K562 (cell line): Measurements from ENCODE around the gene CNIH1. TPM values are rescaled to one million over a fixed set of nuclear protein-coding genes. Genes with fewer than 3 reads are reported as not detected.

ENCODE experiments used
- ATAC-seq: fragments of 200-7000 bp; cut with Tn5 transposase; 3 replicates; pipeline ENCODE4 v1.9.1; 2020; ENCODE audit warnings: moderate library complexity
- BruUV-seq: library from RNA; stranded (reverse); fragments of 400-500 nt; replicated peaks from 2 replicates; lab custom pipeline; 2021; lab: Mats Ljungman, UMichigan
- CTCF ChIA-PET: fragments of 300-600 bp; formaldehyde crosslinking; extraction: SDS; loops from one replicate; lab custom pipeline; 2021; ENCODE audit warnings: low intra/inter-chr PET ratio; lab: Yijun Ruan, JAX
- POLR2A ChIA-PET: fragments of 300-600, 350-650 bp; sonication (Branson Sonifier 250); formaldehyde crosslinking; extraction: SDS; loops from one replicate; lab custom pipeline; 2021; ENCODE audit warnings: antibody characterized with exemption, inconsistent platforms; lab: Yijun Ruan, JAX
- DNase-seq, 4 experiments: peaks; one replicate each; pipeline versions ENCODE4 v3.0.0 to v3.0.0-alpha.2; 2011 to 2018; ENCODE audit warnings: low spot score in 3 of 4, mixed read lengths in 3 of 4; ENCODE audit errors: extremely low read depth in 1 of 4
- FAIRE-seq: peaks from 2 replicates; lab custom pipeline; 2011; peaks lifted over from hg19 to GRCh38; lab: Jason Lieb, UNC
- H2AFZ ChIP-seq: 2 replicates; pipeline ENCODE4 v1.6.0; 2011; ENCODE audit warnings: low read depth, low read length, control low read depth, inconsistent platforms
- H3K27ac ChIP-seq: fragments of 200-600 bp; 3 replicates; pipeline ENCODE4 v1.8.0; 2011; ENCODE audit warnings: low read depth, mild to moderate bottlenecking, control low read depth, inconsistent platforms, low read length, moderate library complexity, mixed read lengths; ENCODE audit errors: extremely low read depth
- H3K27me3 ChIP-seq, 2 experiments: fragments of 300-600 bp in 1 of 2; 2 replicates in 1 of 2; 3 replicates in 1 of 2; pipeline versions ENCODE4 v1.6.0 to v1.8.0; 2011; ENCODE audit warnings: inconsistent platforms in 2 of 2, low read length in 2 of 2, mild to moderate bottlenecking in 1 of 2, mixed read lengths in 1 of 2, moderate library complexity in 1 of 2; ENCODE audit not compliant: control insufficient read depth in 2 of 2, insufficient read depth in 2 of 2
- H3K36me3 ChIP-seq: fragments of 300-600 bp; 3 replicates; pipeline ENCODE4 v1.8.0; 2011; ENCODE audit warnings: mild to moderate bottlenecking, low read length, inconsistent platforms; ENCODE audit not compliant: control insufficient read depth, insufficient read depth
- H3K4me1 ChIP-seq, 2 experiments: fragments of 200-600 bp in 1 of 2; replicated peaks in 1 of 2; 2 replicates in 1 of 2; 3 replicates in 1 of 2; pipeline versions ENCODE4 v1.5.1 to v1.8.0; 2011; ENCODE audit warnings: inconsistent platforms in 2 of 2, low read length in 2 of 2, mild to moderate bottlenecking in 1 of 2, mixed read lengths in 1 of 2, moderate library complexity in 1 of 2; ENCODE audit not compliant: control insufficient read depth in 2 of 2, insufficient read depth in 2 of 2
- H3K4me2 ChIP-seq: 2 replicates; pipeline ENCODE4 v1.6.1; 2011; ENCODE audit warnings: low read length, control low read depth, inconsistent platforms, mixed read lengths; ENCODE audit not compliant: insufficient read depth
- H3K4me3 ChIP-seq: fragments of 200-600 bp; sonication (generic), shearing (Covaris generic); 2 replicates; pipeline ENCODE4 v1.5.1; 2016; ENCODE audit warnings: control low read depth, inconsistent platforms
- H3K79me2 ChIP-seq: fragments of 200-600 bp; 3 replicates; pipeline ENCODE4 v1.8.0; 2011; ENCODE audit warnings: low read length, inconsistent platforms; ENCODE audit not compliant: control insufficient read depth, insufficient read depth
- H3K9ac ChIP-seq, 2 experiments: 2 replicates each; pipeline versions ENCODE4 v1.6.0 to v1.6.1; 2011; ENCODE audit warnings: low read depth in 2 of 2, low read length in 2 of 2, control low read depth in 1 of 2, inconsistent platforms in 1 of 2, mild to moderate bottlenecking in 1 of 2, mixed read lengths in 1 of 2; ENCODE audit not compliant: insufficient read depth in 1 of 2
- H3K9me1 ChIP-seq: one replicate; pipeline ENCODE4 v1.6.0; 2011; ENCODE audit warnings: inconsistent platforms, mild to moderate bottlenecking, low read length, moderate library complexity; ENCODE audit not compliant: control insufficient read depth, insufficient read depth
- H3K9me3 ChIP-seq: replicated peaks from 2 replicates; pipeline ENCODE4 v1.5.1; 2011; ENCODE audit warnings: low read depth, low read length, inconsistent platforms; ENCODE audit not compliant: control insufficient read depth, insufficient read depth
- H4K20me1 ChIP-seq: replicated peaks from 2 replicates; pipeline ENCODE4 v1.6.1; 2011; ENCODE audit warnings: low read length, inconsistent platforms, mixed read lengths; ENCODE audit not compliant: control insufficient read depth, insufficient read depth
- KAT8 ChIP-seq: fragments of 450-650 bp; IDR thresholded peaks from 2 replicates; pipeline ENCODE4 v1.6.1; 2016; ENCODE audit warnings: low read depth, mild to moderate bottlenecking
- KDM5B ChIP-seq: fragments of 200-600 bp; sonication (generic); IDR thresholded peaks from 2 replicates; pipeline ENCODE4 v1.6.1; 2012; ENCODE audit warnings: low read depth, mild to moderate bottlenecking, moderate library complexity, low read length, control low read depth, inconsistent platforms; ENCODE audit not compliant: insufficient replicate concordance
- PPARD ChIP-seq: fragments of 250-450 bp; sonication (Bioruptor Pico); IDR thresholded peaks from 2 replicates; pipeline ENCODE4 v1.8.0; 2022; ENCODE audit warnings: inconsistent platforms, mild to moderate bottlenecking, moderate library complexity
- TRIM24 ChIP-seq, 2 experiments: fragments of 450-650 bp; IDR thresholded peaks; 2 replicates each; pipeline ENCODE4 v1.6.1; 2016
- ZFP30 ChIP-seq: fragments of 250-450 bp; sonication (Bioruptor Pico); IDR thresholded peaks from 2 replicates; pipeline ENCODE4 v1.8.0; 2022; ENCODE audit warnings: moderate library complexity, mild to moderate bottlenecking, inconsistent platforms, borderline replicate concordance
- ZNF395 ChIP-seq: fragments of 200-800 bp; sonication (Bioruptor generic); IDR thresholded peaks from 2 replicates; pipeline ENCODE4 v1.6.1; 2017; ENCODE audit warnings: missing genetic modification characterization, missing compliant biosample characterization
- ZNF668 ChIP-seq: fragments of 250-450 bp; sonication (Bioruptor Pico); IDR thresholded peaks from 2 replicates; pipeline ENCODE4 v1.8.0; 2022; ENCODE audit warnings: mild to moderate bottlenecking, inconsistent platforms
- WGBS: fragments of 100-300 bp; shearing (Covaris generic); methylation state at CpG from one replicate; pipeline ENCODE4 v1.1.6; 2016; ENCODE audit warnings: low coverage, mixed read lengths; ENCODE audit not compliant: insufficient coverage; ENCODE audit errors: missing lambda C conversion rate; 5-methylcytosine and 5-hydroxymethylcytosine counted together
- in situ Hi-C: fragments of 300-500 bp; cut with MboI; formaldehyde crosslinking; loops from 4 replicates; pipeline ENCODE4 v1.15.0; 2018; ENCODE audit warnings: inconsistent platforms, mixed read lengths
- intact Hi-C: fragments of 100-400 bp; cut with micrococcal nuclease; formaldehyde crosslinking; loops from 2 replicates; pipeline ENCODE4 v1.14.2; 2022
- polyA plus RNA-seq, 8 experiments: library from polyadenylated mRNA; depleted of rRNA in 4 of 8; stranded (reverse) in 5 of 8; unstranded in 3 of 8; fragments of >200 nt; fragmentation: Nextera tagmentation in 2 of 8; fragmentation: Illumina TruSeq in 1 of 8; extraction: Ambion mirVana in 2 of 8; extraction: Trizol in 1 of 8; gene quantifications; 2 replicates each; pipeline versions ENCODE4 v1.2.1 to v1.2.3, GENCODE V29; 2011 to 2014; ENCODE audit warnings: inconsistent platforms in 1 of 8, missing spikeins in 1 of 8
- total RNA-seq, 7 experiments: library from RNA; depleted of rRNA in 6 of 7; stranded (reverse); fragments of >200 nt in 6 of 7; fragmentation: Illumina TruSeq in 2 of 7; extraction: Trizol in 2 of 7; gene quantifications; 2 replicates each; pipeline versions ENCODE4 v1.2.1 to v1.2.3, GENCODE V29; 2011 to 2021; ENCODE audit warnings: low replicate concordance in 1 of 7

Gene CNIH1
- total and polyA plus RNA-seq, 9 of the 15 experiments (the other 6 are each of a cell fraction or from before 2014, with no cell fraction given), result 13.9 to 283 (median 77.3) TPM

- Histone ChIP-seq H3K4me3 (no peak overlapping the region), H3K27me3 (no peaks in the 10 kb centered on the region), H3K4me2 (no peak overlapping the region), H3K9me1 (no peaks in the 10 kb centered on the region), H3K9me3 (no peaks in the 10 kb centered on the region), H3K27ac (no peak overlapping the region), H3K79me2 (peaks cover 28% of the 10 kb centered on the region), H4K20me1 (no peaks in the 10 kb centered on the region), H3K9ac (no peak overlapping the region), H2AFZ (no peak overlapping the region), H3K4me1 (peaks cover 0 to 2% of the 10 kb centered on the region in 2 experiments; a peak in 1 of 5 replicates), H3K36me3 (peaks cover 41% of the 10 kb centered on the region; the same call in 2 of the 3 replicates)
- in situ Hi-C loops (no loop called here), intact Hi-C loops (no loop called here)
- TF ChIP-seq KDM5B (no peak), ZFP30 (CRISPR knock-in tag) (no peak), ZNF668 (CRISPR knock-in tag) (no peak), ZNF395 (CRISPR knock-in tag) (no peak), KAT8 (no peak), TRIM24 (IDR thresholded peaks at IDR 0.05) (no peak), PPARD (no peak)
- no peak for DNase-seq
- BruUV-seq, result no TSS peak
- POLR2A ChIA-PET, result interaction anchor here (0.6 kb wide), 1 partner anchor 13 kb away, joined by 3 read pairs; no protein-coding TSS in a partner anchor
- 83% methylated on average over 8 of the region's 8 CpGs for WGBS
- ATAC-seq, result no peak
- no peak for FAIRE-seq
- CTCF ChIA-PET, result no interaction called here
Observed at GRCh38 chr14:54483073-54483745, 42.0 kb upstream of the CNIH1 start.
